Measurements from ENCODE around the gene PSMG3.

PSMG3 gene

DNA sequence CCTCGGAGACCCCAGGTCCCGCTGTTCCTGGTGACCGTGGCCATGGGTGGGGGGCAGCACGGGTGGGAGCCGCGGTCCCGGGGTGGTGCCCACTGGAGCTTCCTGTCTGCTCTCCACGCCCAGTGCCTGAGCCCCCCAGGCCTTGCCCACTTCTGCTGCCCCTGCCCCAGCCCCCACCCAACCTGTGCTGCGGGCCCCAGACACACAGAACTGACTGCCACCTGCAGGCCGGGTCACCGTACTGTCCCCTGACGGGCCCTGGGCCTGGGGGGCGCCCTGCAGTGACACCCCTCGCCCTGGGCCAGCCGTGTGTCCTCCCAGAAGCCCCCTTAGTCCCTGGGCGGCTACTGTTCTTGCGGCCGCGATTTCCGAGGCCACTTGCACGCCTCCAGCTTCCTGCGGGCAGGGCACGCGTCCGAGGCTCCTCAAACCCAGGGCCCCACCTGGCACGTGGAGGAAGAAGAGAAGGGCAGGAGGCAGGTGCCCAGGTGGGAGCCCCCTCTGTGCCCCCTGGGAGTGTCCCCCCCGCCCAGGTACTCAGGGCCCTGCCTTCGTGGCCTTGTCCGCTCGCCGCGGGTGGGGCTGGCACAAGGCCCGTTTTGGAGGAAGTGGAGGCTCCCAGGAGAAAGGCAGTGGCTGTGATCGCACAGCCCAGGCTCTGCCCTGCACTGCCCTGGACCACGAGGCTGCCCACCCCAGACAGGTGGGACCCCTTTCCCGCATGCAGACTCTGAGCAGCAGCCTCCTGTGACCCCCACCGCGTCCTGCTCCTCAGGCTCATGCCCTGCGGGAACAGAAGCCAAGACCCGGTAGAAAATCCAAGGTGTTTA lies 24.2 kb downstream of the PSMG3 start:
- DNase-seq (ENCODE audit: low read depth in 2 of 2), result no peak

DNA sequence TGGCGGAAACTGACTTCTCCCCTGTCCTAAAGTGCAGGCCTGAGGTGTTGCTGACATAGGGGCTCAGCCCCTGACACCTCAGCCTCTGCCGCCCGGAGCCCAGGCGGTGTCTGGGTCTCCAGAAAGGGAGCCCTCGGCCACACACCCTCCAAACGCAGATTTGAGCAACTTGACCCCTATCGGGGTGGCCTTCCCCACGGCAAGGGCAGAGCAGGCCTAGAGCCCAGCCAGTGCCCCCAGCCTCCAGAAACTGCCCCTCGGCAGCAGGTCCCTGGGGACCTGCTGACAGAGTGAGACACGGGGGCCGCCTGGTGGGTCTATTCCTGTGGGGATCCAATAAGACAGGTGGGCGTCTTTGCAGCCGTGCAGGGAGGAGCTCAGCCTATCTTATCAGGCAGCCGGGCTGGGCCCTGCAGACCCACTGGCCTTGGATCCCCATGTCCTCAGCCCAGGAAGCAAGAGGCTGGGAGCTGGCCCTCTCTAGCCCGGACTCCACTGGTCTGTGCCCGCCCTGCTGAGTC lies 24.9 kb downstream of the PSMG3 start:
- no peak for DNase-seq (ENCODE audit: low read depth in 2 of 2)

DNA sequence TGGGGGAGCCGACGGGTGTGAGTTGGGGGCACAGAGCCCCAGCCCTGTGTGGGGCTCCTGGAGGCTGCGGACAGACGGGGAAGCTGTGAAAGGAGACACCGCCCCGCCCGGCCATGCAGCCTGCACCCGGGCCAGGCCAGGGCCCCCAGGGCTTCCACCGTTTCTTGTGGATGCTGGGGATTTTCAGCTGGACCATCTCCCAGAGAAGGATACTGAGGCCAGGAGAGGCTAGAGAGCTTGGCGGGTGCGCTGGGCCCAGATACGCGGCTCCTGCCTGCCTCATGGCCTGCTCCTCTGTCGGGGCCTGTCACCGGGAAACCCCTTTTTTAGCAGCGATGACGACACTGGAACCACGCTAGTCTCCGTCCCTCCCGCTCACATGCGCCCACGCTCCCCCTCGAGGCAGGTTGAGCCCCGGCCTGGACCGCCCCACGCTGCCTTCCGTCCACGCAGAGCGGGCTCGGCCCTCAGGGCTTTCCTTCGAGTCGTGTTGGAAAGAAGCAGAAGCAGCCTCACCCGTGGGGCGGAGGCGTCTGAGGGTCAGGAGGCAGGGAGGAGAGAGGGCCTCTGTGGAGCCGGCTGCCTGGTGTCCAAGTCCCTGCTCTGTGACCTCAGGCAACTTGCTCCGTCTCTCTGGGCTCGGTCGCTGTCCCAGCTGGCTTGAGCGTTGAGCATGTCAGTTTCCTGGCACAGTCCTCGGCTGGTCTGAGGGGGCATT lies 25.5 kb downstream of the PSMG3 start:
- no peak for DNase-seq (ENCODE audit: low read depth in 2 of 2)

DNA sequence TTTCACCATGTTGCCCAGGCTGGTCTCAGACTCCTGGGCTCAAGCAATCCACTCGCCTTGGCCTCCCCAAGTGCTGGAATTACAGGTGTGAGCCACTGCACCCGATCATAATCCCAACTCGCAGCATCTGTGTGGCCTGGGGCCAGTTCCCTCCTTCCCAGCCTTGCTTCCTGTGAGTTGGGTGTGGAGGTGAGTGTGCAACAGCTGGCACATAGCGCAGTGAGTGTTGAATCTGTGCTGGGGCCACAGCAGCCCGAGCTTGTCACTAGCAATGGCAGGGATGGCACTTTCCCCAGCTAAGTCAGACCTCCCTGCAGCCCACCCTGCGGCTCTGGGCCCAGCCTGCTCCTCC lies 26.0 kb downstream of the PSMG3 start:
- no peak for DNase-seq (ENCODE audit: low read depth in 2 of 2)

DNA sequence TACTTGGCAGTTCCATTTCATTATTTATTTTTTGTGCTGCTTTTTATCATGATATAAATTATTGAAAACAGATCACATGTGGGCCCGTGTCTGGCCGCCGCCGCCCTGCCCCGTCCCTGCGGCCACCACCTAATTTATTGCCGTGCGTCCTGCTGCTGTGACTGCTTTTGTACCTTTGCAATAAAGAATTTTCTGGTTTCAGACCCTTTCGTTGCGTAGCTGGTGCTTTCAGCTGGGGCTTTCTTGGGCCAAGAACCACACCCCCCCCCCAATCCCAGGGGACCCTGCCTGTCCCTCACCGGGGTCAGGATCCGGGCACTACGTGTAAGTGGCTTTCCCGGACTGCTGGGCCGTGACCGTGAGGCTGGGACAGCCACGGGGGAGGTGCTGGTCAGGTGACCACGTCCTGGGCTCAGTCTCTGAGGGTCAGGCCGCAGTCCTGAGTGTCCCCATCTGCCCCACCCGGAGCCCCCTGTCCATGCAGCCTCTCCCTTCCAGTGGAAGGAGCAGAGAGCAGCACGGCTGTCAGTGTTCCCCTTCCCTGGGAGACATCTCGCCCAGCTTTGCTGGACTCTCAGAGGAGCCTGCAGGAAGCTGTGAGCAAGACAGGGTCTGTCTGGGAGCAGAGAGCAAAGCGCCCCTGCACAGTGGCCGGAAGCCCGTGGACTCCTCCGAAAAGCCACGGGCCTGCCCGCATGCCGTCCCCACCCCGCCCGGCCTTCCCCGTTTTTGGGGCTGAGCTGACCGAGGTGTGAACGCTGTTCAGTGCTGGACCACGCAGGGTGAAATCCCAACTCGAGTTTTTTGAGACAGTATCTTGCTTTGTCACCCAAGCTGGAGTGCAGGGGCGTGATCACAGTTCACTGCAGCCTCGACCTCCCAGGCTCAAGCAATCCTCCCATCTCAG lies 26.7 kb downstream of the PSMG3 start:
- no peak for DNase-seq (ENCODE audit: low read depth in 2 of 2)

DNA sequence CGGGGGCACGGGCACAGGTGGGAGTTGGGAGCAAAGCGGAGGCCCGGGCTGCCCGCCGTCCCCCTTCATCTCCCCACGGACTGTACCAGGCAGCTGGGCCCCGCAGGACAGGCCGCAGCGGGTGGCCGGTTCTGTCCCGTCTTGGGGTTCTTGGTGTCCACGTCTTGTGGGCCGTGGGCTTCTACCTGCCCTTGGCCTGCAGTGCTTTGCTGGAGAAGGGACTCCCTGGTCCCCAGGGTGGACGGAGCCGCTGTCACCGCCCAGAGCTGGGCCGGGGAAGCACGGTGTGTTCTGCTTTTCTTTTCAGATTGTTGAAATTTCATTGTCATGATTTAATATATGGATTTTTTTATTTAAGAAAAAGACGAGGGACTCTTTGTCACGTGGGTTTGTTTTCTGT lies 27.5 kb downstream of the PSMG3 start:
- DNase-seq (ENCODE audit: low read depth in 2 of 2), result no peak

DNA sequence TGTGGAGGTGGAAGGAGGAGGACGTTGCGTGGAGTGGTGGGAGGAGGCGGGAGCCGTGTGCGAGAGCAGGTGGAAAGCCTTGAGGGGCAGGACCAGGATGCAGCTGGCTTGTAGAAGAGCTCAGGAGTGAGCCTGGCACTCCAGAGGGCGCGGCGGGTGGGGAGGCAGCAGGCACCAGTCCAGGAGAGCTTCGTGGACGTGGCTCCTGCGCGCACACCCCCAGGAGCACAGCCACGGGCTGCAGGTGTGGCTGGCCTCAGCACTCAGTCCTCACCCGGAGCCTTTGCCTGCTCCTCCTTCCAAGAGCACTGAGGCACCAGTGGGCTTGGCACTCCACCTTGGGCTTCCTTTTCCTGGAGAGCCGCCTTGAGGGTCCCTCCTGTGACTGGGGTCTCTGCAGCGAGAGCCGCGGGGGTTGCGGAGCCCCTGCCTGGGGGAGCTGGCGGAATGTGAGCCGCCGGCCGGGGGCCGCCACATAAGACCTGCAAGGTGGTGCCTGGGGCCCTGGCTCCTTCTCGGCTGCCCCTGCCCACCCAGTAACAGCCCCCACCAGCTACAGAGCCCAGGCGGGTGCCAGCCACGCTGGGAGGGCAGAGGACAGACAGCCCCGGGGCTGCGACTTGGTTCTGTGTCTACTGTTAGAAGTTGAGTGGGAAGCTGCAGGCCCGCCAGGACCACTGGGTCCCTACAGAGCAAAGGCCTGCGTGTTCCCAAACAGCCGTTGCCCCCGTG lies 28.2 kb downstream of the PSMG3 start:
- no peak for DNase-seq (ENCODE audit: low read depth in 2 of 2)

DNA sequence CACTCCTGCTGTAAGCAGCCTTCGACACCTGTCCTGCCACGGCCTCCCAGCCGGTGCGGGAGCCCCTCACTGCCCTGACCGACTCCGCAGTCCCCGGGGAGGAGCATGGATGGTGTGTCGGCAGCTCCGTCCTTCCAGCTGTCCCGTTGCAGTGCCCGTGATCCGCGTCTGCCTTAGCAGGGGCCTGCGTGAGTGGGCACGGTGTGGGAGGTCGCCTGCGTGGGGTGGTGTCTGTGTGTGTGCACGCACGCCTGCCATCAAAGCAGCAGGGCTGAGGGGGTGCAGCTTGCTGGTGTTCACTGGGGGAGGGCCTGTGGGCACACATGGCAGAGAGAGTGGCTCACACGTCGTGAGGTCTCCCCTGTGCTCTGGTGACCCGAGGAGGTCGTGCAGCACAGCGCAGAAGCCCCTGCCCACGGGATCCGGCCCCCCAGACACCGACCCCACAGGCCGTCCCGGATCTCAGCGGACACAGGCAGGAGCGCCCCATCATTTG lies 29.0 kb downstream of the PSMG3 start:
- no peak for DNase-seq (ENCODE audit: low read depth in 2 of 2)

DNA sequence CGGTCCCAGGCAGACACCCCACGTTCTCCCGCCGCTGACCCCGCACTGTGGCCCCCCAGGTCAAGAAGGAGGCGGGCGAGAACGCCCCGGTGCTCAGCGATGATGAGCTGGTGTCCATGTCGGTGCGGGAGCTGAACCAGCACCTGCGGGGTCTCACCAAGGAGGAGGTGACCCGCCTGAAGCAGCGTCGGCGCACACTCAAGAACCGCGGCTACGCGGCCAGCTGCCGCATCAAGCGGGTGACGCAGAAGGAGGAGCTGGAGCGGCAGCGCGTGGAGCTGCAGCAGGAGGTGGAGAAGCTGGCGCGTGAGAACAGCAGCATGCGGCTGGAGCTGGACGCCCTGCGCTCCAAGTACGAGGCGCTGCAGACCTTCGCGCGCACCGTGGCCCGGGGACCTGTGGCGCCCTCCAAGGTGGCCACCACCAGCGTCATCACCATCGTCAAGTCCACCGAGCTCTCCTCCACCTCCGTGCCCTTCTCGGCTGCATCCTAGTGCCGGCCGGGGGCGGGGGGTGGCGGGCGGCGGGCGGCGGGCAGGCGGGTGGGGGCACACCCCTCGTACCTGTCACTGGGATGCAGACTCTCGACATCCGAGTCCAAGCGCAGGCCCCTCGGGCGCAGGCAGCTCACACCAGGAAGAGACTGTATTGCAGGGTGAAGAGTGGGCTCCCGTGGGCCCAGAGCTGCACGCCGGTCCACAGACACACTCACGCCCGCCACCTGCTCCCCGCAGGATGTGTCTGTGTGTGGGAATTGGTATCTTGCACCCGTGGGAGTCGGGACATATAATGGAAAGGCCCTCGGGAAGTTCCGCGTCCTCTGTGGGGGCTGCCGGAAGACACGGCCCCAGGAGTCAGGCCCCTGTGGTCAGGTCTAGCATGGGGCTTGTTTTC lies 29.7 kb downstream of the PSMG3 start:
- no peak for DNase-seq (ENCODE audit: low read depth in 2 of 2)

DNA sequence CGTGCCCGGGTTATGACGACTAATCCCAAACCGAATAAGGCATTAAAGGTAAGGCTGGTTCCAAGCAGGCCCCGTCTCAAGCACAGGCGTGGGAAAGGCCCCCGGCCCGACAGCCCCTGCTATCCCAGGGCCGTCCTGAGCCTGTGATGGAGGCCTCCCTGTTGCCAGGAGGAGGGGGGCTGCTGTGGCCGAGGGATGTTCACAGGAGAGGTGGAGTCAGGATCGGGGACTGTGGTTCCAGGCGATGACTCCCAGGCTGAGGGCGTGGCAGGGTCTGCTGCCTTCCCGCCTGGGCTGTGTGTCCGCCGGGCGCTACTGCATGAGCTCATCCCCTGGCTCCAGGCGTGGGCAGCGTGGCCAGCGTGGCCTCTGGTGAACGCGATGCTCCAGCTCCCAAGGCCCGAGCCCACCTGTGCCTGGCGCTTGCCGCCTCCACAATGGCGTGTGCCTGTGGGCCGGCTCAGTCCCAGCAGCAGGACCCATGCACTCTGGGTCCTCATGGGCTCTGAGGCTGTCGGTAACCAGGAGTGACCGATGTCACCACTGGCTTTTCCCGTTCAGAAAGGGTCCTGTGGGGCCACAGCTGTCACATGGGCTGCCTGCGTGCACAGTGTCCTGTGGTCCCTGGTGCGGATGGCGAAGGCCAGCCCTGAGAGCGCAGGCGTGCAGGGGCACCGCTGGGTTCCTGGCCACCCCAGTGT lies 30.5 kb downstream of the PSMG3 start:
- DNase-seq (ENCODE audit: low read depth in 2 of 2), result no peak

DNA sequence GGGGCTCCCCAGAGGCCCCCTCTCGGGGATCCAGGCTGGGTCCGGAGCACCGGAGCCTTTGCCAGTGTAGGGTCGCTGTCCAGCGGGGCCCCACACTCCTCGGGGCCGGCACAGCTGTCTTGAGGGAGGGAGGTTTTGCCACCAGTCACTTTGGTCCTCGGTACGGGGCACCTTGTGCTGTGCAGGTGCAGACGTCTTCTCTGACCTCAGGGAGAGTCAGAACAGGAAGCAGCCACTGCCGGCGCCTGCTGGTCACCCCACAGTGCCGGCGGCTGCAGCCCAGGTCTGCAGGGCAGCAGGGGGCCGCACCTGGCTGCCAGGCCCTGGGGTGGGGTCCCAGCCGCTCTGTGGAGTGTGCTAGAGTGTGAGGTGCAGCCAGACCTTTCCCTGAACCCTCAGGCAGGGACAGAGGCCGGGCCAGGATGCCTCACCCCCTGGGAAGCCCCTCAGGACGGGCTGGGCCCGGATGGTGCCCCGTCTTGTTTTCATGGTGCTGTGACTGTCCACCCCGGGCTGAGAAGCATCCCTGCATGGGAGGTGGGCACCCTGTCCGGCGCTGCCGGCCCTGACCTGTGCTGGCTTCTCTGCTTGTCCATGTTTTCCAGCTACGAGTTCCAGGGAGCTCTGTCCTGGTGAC lies 31.2 kb downstream of the PSMG3 start:
- no peak for DNase-seq (ENCODE audit: low read depth in 2 of 2)

DNA sequence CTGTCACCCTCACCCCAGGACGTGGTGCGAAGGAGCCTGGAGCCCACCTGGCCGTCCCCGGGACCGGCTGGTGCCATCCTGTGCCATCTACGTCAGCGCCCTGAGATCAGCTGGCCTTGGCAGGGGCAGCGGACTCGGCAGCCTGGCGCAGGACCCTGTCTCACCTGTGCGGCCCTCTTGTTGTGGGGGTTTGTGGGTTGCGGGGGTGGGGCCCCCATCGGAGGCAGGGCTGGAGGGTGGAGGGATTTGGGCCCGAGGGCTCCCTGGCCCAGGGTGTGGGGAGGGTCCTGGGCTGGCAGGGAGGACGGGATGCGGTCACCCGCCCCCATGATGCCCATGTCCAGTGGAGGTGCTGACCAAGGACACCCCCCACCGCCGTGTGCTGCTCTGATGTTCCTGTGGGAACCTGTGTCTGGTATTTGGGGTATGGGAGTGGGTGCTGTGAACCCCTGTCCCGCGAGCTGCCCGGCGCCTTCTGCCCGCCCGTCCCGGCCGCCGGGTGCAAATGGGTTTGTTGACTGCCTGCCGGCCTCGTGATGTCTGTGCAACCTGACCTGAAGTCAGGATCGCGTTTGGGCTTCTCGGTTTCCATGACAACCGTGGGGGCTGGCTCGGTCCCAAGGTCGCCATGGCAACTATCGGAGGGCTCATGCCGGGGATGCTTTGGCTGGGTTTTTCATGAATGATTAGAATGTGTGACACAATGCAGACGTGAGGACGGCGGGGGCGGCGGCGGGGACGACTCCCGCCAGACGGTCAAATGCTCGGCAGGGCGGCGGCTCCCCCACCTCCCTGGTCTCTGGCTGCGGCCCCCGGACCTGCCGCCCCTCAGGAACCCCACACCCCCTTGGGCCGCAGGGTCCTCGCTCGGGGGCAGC lies 32.1 kb downstream of the PSMG3 start:
- DNase-seq (ENCODE audit: low read depth in 2 of 2), result no peak

DNA sequence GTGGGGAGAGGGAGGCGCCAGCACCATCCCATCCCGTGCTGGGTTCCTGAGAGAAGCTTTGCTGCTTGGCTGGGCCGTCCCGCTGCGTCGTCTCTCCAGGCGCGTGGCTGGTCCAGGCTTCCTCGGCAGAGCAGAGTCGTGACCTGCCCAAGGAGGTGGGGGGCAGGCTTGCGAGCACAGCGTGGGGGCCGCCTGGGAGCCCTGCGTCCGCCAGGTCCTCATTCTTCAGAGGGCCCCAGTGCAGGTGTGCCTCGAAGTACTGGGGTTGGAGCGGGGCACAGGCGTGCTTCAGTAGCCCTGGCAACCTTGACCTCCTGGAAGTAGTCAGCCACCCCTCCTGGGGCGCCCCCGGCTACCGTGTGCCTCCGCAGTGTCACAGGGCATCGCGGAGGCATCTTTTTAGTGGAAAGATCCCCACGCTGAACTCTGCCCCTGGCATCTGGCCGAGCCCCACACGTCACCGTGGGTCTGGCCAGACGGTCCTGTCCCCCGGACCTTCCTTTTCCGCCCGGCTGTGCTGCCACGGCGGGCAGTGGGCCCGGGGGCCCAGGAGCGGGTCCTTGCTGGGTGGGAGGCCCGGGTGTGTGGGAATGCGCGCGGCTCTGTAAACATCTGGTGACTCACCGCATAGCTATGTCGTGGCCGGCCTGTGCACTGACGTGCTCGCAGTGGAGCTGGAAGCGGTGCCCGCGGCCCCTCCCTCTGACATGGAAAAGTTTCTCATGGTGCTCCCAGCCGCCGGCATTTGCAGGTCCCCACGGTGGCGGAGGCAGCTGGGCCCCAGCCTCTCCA lies 32.9 kb downstream of the PSMG3 start:
- no peak for DNase-seq (ENCODE audit: low read depth in 2 of 2)

DNA sequence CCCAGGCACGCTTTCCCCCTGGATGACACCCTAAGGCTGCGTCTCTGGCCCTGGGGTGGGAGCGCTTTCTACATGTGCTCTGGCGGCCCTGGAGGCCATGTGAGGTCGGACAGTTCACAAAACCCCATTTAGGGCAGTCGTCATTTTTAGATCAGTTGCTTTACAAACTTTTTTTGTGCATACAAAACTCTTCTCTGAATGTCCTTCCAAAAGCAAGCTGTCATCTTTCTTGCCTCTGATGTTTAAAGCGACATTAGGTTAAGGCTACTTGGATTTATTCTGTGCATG lies 33.4 kb downstream of the PSMG3 start:
- no peak for DNase-seq (ENCODE audit: low read depth in 2 of 2)

DNA sequence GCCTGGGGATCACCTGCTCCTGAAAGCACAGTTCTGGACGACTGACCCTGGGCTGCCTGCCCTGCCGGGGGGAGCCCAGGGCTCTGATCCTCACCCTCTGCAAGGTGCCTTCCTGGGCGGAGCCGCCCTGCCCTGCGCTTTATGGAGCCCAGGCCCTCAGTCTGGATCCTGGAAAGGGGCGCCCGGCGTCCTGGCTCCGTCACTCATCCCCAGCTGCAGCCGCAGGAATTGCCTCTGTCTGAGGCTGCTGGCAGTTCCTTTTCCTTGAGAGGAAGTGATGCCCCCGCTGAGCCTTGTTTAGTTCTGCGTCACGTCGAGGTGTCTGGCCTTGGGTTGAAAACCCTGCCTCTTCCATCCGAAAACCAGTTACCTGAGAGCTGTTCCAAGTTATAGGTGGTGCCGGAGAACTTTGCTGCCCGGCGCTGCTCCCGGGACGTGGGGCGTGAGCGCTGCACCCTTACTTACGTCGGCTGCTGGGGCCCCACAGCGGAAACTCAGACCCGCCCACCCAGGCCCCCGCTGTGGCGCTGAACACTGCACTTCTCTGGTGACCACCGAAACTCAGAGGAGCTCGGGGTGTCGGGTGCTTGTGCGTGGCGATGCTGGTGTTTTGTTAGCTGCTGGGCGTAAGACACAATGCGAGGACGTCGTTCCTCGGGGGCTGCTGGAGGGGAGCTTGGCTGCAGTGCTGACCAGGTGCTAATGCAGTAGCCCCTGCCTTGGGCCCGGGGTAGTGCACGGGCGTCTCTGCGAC lies 34.0 kb downstream of the PSMG3 start:
- no peak for DNase-seq (ENCODE audit: low read depth in 2 of 2)

DNA sequence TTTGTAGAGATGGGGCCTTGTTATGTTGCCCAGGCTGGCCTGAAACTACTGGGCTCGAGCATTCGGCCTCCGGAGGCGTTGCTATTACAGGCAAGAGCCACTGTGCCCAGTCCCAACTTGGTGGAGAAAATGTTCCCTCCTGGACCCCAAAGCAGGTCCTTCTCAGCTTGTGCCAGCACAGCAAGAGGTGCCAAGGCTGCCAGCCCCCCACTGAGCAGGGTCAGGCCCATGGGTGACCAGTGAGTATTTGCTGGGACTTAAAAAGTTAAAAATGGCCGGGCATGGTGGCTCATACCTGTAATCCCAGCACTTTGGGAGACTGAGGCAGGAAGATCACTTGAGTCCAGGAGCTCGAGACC lies 34.8 kb downstream of the PSMG3 start:
- DNase-seq (ENCODE audit: low read depth in 2 of 2), result no peak

Data from stimulated activated CD8-positive, alpha-beta memory T cell treated with anti-CD3 and anti-CD28 coated beads, Interleukin-7, amount 100 ng/mL, for 1 hour (primary cell).